ENCODE measurements around the gene SIVA1. TPM values are rescaled to one million over a fixed set of nuclear protein-coding genes. Genes with fewer than 3 reads are reported as not detected.

Gene SIVA1
- total RNA-seq (2014; rRNA removed; shearing (Covaris generic)) = 206 and 249 TPM in 2 replicates

- Histone ChIP-seq H3K4me3 (ENCODE audit: insufficient read depth, low read depth, low read length) (peak within 1 kb of the TSS; percentile 97), H3K27me3 (ENCODE audit: control insufficient read depth, insufficient read depth, low read length) (no peaks in the 10 kb centered on the region), H3K36me3 (replicated peaks; ENCODE audit: control insufficient read depth, insufficient read depth, low read length) (peaks cover 19% of the 10 kb centered on the region)
- peak; percentile 100 for DNase-seq
These were observed at the start of gene SIVA1 for GRCh38 chr14:104752735-104753527. SIVA1 (plus strand) TSS chr14:104753147; CDS start chr14:104753202, 55 bp downstream.

GRCh38 chr14:104703269-104703668 is 49.7 kb upstream of the SIVA1 start:
- peaks cover 15% of the 10 kb centered on the region for H3K36me3 ChIP-seq (replicated peaks; ENCODE audit: control insufficient read depth, insufficient read depth, low read length)
- H3K4me3 ChIP-seq (ENCODE audit: insufficient read depth, low read depth, low read length) = no peak overlapping the region
- no peaks in the 10 kb centered on the region for H3K27me3 ChIP-seq (ENCODE audit: control insufficient read depth, insufficient read depth, low read length)
- no peak for DNase-seq

GRCh38 chr14:104704252-104704651 is 48.7 kb upstream of the SIVA1 start:
- no peak overlapping the region for H3K4me3 ChIP-seq (ENCODE audit: insufficient read depth, low read depth, low read length)
- DNase-seq = no peak

GRCh38 chr14:104705340-104706047 is 47.5 kb upstream of the SIVA1 start:
- no peak for DNase-seq
- Histone ChIP-seq H3K27me3 (ENCODE audit: control insufficient read depth, insufficient read depth, low read length) (no peaks in the 10 kb centered on the region), H3K4me3 (ENCODE audit: insufficient read depth, low read depth, low read length) (no peak overlapping the region), H3K36me3 (replicated peaks; ENCODE audit: control insufficient read depth, insufficient read depth, low read length) (peaks cover 17% of the 10 kb centered on the region)

More at GRCh38 chr14:104704252-104704651, 48.7 kb upstream of the SIVA1 start:
- Histone ChIP-seq H3K27me3 (ENCODE audit: control insufficient read depth, insufficient read depth, low read length) (no peaks in the 10 kb centered on the region), H3K36me3 (replicated peaks; ENCODE audit: control insufficient read depth, insufficient read depth, low read length) (peaks cover 15% of the 10 kb centered on the region)

GRCh38 chr14:104706733-104707607 is 46.0 kb upstream of the SIVA1 start:
- Histone ChIP-seq H3K4me3 (ENCODE audit: insufficient read depth, low read depth, low read length) (no peak overlapping the region), H3K36me3 (replicated peaks; ENCODE audit: control insufficient read depth, insufficient read depth, low read length) (peaks cover 18% of the 10 kb centered on the region), H3K27me3 (ENCODE audit: control insufficient read depth, insufficient read depth, low read length) (no peaks in the 10 kb centered on the region)
- DNase-seq = peak; percentile 87

- Histone ChIP-seq H3K36me3 (replicated peaks; ENCODE audit: control insufficient read depth, insufficient read depth, low read length) (peaks cover 16% of the 10 kb centered on the region), H3K27me3 (ENCODE audit: control insufficient read depth, insufficient read depth, low read length) (no peaks in the 10 kb centered on the region), H3K4me3 (ENCODE audit: insufficient read depth, low read depth, low read length) (no peak overlapping the region)
- DNase-seq = peak; percentile 83
These were observed 45.0 kb upstream of the SIVA1 start for GRCh38 chr14:104707608-104708595.

- H3K36me3 ChIP-seq (replicated peaks; ENCODE audit: control insufficient read depth, insufficient read depth, low read length) = peaks cover 13% of the 10 kb centered on the region
- DNase-seq = peak; percentile 100
- no peak overlapping the region for H3K4me3 ChIP-seq (ENCODE audit: insufficient read depth, low read depth, low read length)
- no peaks in the 10 kb centered on the region for H3K27me3 ChIP-seq (ENCODE audit: control insufficient read depth, insufficient read depth, low read length)
These were observed 44.2 kb upstream of the SIVA1 start for GRCh38 chr14:104708606-104709268.

- H3K27me3 ChIP-seq (ENCODE audit: control insufficient read depth, insufficient read depth, low read length) = no peaks in the 10 kb centered on the region
- H3K4me3 ChIP-seq (ENCODE audit: insufficient read depth, low read depth, low read length) = no peak overlapping the region
- DNase-seq = no peak
- H3K36me3 ChIP-seq (replicated peaks; ENCODE audit: control insufficient read depth, insufficient read depth, low read length) = peaks cover 12% of the 10 kb centered on the region
These were observed 43.4 kb upstream of the SIVA1 start for GRCh38 chr14:104709387-104710039.

GRCh38 chr14:104710071-104710735 is 42.7 kb upstream of the SIVA1 start:
- H3K36me3 ChIP-seq (replicated peaks; ENCODE audit: control insufficient read depth, insufficient read depth, low read length) = peaks cover 8% of the 10 kb centered on the region

GRCh38 chr14:104712881-104713734 is 39.8 kb upstream of the SIVA1 start:
- peak; percentile 66 for DNase-seq
- peaks cover 8% of the 10 kb centered on the region for H3K36me3 ChIP-seq (replicated peaks; ENCODE audit: control insufficient read depth, insufficient read depth, low read length)
- no peaks in the 10 kb centered on the region for H3K27me3 ChIP-seq (ENCODE audit: control insufficient read depth, insufficient read depth, low read length)
- no peak overlapping the region for H3K4me3 ChIP-seq (ENCODE audit: insufficient read depth, low read depth, low read length)

More at GRCh38 chr14:104710071-104710735, 42.7 kb upstream of the SIVA1 start:
- DNase-seq = no peak
- Histone ChIP-seq H3K27me3 (ENCODE audit: control insufficient read depth, insufficient read depth, low read length) (no peaks in the 10 kb centered on the region), H3K4me3 (ENCODE audit: insufficient read depth, low read depth, low read length) (no peak overlapping the region)

- no peak overlapping the region for H3K4me3 ChIP-seq (ENCODE audit: insufficient read depth, low read depth, low read length)
- no peaks in the 10 kb centered on the region for H3K27me3 ChIP-seq (ENCODE audit: control insufficient read depth, insufficient read depth, low read length)
- peak; percentile 59 for DNase-seq
- H3K36me3 ChIP-seq (replicated peaks; ENCODE audit: control insufficient read depth, insufficient read depth, low read length) = peaks cover 8% of the 10 kb centered on the region
These were observed 38.9 kb upstream of the SIVA1 start for GRCh38 chr14:104714066-104714465.

All from H7 (cell line).